ENCODE results near the gene GALNT2.

Gene GALNT2

GRCh38 chr1:230066466-230067404 is at the start of gene GALNT2:
GALNT2 (plus strand) TSS chr1:230067238; CDS start chr1:230067281, 43 bp downstream.
- DNase-seq: peak; percentile 14 to 53

- DNase-seq: no peak
These were observed 46.6 kb upstream of the GALNT2 start for GRCh38 chr1:230020451-230020850.

- no peak for DNase-seq
These were observed 44.2 kb upstream of the GALNT2 start for GRCh38 chr1:230022666-230023380.

- no peak for DNase-seq
These were observed 41.4 kb upstream of the GALNT2 start for GRCh38 chr1:230025686-230026085.

GRCh38 chr1:230026139-230026538 is 40.9 kb upstream of the GALNT2 start:
- DNase-seq: no peak

- no peak for DNase-seq
These were observed 40.5 kb upstream of the GALNT2 start for GRCh38 chr1:230026572-230026971.

- DNase-seq: no peak
These were observed 38.3 kb upstream of the GALNT2 start for GRCh38 chr1:230028602-230029223.

GRCh38 chr1:230029244-230029941 is 37.6 kb upstream of the GALNT2 start:
- no peak for DNase-seq

- no peak for DNase-seq
These were observed 36.8 kb upstream of the GALNT2 start for GRCh38 chr1:230030122-230030821.

GRCh38 chr1:230031131-230031530 is 35.9 kb upstream of the GALNT2 start:
- no peak for DNase-seq

- no peak for DNase-seq
These were observed 34.3 kb upstream of the GALNT2 start for GRCh38 chr1:230032516-230033281.

- DNase-seq: no peak
These were observed 29.8 kb upstream of the GALNT2 start for GRCh38 chr1:230037261-230037660.

GRCh38 chr1:230040440-230040839 is 26.6 kb upstream of the GALNT2 start:
- DNase-seq: no peak

- DNase-seq: no peak
These were observed 24.0 kb upstream of the GALNT2 start for GRCh38 chr1:230043081-230043480.

GRCh38 chr1:230044729-230045128 is 22.3 kb upstream of the GALNT2 start:
- no peak for DNase-seq

- DNase-seq: no peak
These were observed 19.7 kb upstream of the GALNT2 start for GRCh38 chr1:230047114-230047865.

- no peak for DNase-seq
These were observed 18.7 kb upstream of the GALNT2 start for GRCh38 chr1:230048322-230048721.

GRCh38 chr1:230048922-230049321 is 18.1 kb upstream of the GALNT2 start:
- DNase-seq: no peak

- DNase-seq: no peak
These were observed 17.3 kb upstream of the GALNT2 start for GRCh38 chr1:230049731-230050130.

GRCh38 chr1:230050973-230051735 is 15.9 kb upstream of the GALNT2 start:
- no peak for DNase-seq
